Endometrial microvascular endothelial cells (primary cell): Measurements from ENCODE around the gene SLC8A1. TPM values are rescaled to one million over a fixed set of nuclear protein-coding genes. Genes with fewer than 3 reads are reported as not detected.

Experiments
- in situ Hi-C: cut with HindIII; loops from 2 replicates; pipeline ENCODE4 v1.10.0; 2017; ENCODE audit warnings: low sequenced_read_pairs, low pct_unique_long_range_greater_than_20kb; ENCODE audit errors: inconsistent ontology term
- total RNA-seq: library from RNA; depleted of rRNA; stranded (reverse); fragments of >200 nt; gene quantifications from one replicate; pipeline ENCODE4 v1.2.3, GENCODE V29; 2015; ENCODE audit errors: inconsistent ontology term

Gene SLC8A1
- total RNA-seq, 1 donor from 2014 or later: 0.28 TPM

DNA sequence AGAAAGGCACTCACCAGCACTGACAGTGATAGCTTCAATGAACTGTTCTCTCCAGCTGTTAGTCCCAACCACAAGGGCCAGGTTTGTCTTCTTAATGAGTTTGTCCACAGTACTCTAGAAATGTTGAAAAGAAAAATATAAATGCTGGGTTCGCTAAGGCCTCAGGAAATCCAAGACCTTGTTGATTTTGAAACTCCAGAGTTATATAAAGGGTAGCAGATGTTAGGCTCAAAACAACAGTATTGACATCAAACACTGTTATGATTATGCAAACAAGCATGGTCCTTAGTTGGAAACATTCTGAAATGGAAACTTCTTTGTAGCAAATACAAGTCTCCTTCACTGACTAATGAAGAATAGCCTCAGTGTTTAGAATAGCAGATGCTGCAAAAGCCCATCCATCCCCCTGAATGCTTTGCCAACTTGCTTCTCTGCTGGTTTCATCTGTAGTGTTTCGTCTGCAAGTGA, 291.1 kb downstream of the SLC8A1 start:
- in situ Hi-C loops: no loop called here

DNA sequence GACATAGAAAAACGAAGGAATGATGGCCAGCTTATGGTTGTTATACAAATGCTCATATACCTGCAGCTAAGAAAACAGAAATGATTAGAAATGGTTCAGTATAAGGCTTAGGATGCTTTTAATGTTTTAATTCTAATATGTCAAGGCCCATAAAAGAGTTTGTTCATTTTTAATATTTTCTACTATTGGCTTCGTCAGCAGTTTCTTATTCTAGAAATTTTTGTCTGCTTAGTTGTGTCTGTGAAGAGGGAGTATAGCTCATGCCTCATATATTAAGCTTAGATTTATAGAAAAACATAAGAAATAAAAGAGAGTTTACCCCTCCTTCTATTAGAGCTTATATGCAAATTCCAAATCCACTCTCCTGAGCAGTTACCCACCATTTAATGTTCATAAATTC, 292.6 kb downstream of the SLC8A1 start:
- in situ Hi-C loops: no loop called here

DNA sequence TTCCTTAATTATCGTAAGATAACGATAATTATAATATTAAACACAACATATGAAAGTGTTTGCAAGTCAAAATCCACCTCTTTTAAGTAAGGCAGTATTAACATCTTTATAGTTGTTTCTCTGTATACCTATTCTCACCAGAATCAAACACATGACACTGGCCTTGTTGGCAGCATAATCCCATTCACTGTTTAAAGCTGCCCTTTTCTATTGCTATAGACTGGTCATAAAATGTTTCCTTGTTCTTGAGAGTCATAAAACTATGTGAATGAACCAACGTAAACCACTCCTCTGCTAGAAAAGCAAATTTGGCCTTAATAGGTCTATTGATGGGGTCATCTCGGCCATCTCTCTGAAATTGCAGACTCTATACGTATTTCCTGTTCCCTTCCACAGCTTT, 293.1 kb downstream of the SLC8A1 start:
- in situ Hi-C loops: no loop called here

DNA sequence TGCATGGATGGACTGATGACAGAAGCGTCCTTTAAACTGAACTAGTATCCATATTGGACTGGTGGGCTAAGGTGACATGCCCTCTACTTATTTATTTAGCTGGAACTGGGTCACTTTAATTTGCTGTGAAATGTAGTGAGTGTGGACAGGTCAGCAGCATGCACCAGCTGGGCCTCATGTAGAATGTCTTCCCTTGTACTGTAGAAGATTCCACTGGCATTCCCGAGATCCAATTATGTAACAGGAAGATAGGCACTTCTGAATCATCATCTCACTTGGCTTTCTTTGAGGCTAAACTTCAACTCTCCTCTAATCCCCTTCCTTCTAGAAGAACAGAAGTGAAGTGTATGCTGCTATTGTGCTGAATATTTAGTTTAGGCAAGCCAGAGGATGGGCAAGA, 296.2 kb downstream of the SLC8A1 start:
- in situ Hi-C loops: no loop called here

DNA sequence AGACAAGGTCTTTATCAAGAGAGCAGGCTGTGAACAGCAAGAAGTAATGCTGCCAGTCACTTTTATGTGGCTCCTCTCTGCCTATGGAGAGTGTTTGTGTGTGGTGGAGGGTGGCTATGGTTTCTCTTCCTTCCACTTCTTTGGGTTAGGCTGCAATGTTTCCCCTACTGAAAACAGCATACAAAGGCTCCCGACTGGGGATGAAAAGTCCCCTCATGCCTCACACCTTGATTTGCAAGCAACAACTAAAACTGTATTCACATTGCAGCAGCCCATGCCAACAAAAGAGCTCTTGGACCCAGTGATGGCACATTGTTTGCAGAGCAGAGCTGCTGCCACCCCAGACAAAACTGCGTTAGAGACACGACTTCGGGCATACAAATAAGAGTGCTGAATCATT, 301.6 kb downstream of the SLC8A1 start:
- in situ Hi-C loops: no loop called here

DNA sequence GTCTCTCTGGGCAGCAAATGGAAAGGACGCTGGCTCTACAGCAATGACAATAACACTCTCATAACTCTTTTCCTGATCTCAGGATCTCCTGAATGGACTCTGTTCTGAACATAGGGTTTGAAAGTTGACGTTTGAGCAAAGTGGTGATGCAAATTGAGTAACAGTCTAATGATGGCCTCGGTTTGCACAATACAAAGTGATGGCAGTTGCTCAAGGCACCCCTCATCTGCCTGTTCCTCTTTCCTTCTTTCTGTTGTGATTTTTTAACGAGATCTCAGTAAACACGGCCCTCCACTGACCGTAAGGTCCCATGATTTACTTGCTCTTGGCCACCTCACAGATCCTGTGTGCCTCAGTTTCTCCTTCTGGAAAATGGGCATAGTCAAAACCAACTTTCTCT, 303.6 kb downstream of the SLC8A1 start:
- in situ Hi-C loops: no loop called here

DNA sequence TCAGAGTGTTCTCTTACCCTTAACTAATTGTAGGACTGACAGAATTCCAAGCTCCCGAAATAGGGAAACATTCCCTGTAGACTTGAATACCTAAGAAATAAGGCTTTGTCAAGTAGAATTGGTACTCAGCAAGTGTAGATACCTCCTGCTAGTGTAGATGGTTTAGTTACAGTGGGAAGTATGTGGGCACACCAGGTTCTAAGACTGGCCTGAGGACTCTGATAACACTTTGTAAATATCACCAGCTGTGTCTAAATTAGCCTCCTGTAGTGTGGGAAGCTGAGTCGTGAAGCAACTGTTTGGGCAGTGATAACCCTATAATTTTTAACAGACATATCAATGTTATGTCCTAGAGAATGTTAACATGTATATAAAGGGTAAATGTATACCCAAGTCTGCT, 304.5 kb downstream of the SLC8A1 start:
- in situ Hi-C loops: no loop called here

DNA sequence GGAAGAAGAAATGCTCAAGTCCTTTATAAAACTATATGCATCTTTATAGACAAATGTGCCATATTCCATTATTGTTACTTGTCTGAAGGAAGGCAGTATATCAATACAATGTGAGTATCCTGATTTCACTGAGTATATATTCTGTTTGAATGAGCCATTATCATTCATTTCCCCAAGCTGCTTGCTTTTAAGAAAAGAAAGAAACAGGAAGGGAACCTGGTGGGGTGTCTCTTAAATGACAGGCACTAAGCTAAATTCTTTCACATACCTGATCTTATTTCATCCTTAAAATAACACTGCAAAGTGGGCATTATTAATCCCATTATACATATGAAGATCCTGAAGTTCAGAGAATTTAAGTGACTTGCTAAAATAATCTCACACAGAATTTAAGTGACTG, 307.9 kb downstream of the SLC8A1 start:
- in situ Hi-C loops: no loop called here

DNA sequence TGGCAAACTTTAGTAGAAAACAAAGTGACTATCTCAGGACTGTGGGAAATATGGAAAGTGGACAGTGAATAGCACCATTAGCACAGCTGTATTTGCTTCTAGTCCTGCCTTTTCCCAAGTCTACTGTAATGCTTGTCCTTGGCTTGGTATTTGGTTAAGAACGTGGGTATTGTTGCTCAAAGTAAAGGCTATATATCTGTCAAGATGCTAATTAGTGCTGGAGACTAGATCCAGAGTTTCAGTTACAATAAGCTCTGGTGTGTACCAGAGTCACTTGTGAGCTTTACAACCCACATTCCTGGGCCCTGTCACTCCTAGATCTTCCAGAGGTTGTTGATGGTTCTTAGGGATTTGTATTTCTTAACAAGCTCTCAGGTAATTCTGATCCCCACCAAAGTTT, 313.6 kb downstream of the SLC8A1 start:
- in situ Hi-C loops: no loop called here

DNA sequence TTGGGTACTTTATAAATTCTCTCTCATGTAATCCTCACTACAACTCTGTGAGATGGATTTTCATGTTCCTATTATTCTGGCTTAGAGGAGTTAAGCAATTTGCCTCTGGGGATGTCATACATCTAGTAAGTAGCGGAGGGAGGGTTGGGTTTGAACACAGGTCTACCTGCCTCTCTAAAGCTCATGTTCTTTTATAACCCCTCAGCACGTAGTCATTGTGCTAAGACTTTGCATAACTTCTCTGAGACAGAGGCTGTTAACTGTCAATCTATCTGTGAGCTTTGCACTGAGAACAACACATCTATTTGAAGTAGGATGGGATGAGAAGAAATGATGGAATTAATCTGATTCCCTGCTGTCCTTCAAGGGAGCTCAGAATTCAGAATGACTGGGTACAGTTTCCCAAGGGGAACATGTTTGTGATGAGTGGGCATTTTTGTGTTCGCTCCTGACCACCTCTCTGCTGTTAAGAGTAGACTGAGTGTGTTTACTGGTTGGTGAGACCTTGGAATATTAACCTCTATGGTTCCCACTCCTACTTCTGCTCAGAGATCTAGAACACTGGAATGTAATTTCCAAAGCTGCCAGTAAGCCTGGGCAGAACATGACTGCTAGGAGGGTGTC, 320.7 kb downstream of the SLC8A1 start:
- in situ Hi-C loops: no loop called here

DNA sequence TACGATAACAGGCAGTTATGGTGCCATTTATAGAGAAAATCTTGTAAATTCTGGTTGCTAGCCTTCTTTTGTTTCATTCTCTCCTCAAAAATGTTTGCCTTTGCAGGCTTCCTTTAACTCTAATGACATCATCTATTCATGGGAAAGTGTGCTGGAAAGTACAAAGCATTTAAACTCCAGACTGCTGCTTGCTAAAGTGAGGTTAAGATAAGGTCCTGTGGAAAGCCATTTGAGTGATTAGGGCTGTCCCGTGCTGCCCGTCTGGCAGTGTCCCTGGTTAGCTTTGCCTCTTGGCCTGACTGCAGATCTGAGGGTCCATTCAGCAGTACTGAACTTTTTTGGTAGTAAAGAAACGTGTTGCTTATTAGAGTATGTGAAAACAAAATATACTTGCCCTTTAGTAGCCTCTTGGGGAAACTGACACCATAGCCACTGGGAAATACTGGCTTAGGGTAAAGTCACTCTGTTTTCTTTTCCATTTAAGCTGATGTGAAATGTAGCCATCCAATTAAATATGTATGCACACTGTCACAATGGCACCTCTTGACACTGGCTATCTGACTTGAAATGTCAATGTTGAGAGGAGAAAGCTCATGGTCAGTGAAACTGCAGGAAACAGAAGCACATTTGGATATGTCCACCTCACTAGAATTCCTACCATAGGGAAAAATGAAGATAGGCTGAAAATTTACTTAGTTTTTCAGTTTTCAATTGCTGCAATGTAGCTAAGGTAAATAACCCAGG, 321.5 kb downstream of the SLC8A1 start:
- in situ Hi-C loops: no loop called here

DNA sequence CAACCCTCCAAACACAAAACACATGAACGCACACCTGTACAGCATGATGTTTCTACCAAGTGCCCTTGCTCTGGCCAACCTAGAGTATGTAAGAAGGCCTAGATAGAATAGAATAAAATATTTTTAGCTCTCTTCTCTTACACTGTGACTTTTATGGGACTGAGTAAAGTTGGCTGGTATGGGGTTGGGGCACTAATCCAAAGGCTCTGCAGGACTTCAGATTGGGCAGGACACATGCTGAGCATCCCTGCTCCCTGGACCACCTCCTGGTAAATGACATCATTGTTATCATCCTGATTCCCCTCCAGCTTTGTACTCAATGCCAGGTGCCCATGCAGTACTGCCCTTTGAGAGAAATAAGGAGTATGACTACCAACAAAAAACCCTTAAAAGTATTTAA, 322.2 kb downstream of the SLC8A1 start:
- in situ Hi-C loops: no loop called here

DNA sequence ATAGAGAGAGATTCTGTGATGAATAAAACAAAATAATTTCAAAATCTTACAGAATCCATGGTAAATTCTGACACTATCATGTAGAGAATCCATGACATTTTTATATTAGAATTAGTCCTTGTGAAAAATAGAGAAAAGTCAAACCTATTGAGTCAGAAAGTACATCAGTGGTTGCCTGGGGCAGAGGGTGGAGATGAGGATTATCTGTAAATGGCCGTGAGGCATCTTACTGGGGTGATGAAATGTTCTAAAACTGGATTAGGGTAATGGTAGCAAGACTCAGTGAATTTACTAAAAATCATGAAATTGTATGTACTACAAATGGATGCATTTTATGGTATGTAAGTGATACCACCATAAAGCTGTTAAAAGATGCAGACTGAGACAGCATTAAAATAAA, 323.1 kb downstream of the SLC8A1 start:
- in situ Hi-C loops: no loop called here

DNA sequence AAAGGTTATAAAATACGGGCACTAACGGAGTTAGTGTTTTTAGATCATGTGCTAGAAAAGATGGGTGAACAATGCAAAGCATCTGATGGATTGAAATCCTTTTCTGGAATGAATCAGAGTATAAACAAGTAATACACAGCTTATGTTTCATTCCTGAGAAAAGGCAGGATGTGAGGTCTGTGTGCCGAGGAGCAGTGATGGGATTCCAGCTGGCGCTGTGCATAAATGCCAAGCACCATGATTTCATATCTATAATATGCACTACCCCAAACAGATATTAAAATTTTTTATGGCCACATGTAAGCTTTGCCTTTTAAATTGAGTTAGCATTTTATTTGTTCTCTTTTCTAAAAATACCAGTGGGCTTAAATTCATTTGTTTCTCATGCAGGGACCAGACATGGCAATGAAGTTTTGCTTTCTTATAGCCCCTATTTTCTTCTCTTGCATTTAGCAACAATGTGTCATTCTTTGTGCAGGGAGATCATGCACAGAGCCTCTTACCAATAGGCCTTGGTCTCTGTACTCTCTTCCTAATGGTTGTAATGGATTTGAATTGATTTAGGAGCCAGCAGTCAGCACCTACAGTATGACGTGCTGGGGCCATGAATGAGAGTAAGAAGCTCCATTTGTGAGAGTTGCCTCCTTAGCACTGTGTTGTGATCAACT, 323.9 kb downstream of the SLC8A1 start:
- in situ Hi-C loops: no loop called here

DNA sequence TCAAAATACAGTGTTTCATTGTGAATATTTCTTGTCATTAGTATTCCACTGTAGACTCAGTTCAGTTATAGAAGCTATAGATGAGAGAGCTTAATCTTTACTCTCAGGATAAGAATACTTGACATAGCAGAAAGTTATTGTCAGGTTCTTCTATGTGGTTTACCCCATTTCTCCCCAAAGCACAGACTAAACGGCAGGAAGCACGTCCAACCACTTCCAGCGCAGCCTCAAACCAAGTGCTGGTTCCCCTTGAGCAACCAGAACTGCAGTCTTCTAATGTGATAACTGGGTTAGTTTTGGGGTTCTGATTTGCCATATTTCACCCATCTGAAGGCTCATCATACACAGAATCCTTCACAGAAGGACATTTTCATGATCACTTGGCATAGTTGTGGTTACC, 324.7 kb downstream of the SLC8A1 start:
- in situ Hi-C loops: no loop called here

DNA sequence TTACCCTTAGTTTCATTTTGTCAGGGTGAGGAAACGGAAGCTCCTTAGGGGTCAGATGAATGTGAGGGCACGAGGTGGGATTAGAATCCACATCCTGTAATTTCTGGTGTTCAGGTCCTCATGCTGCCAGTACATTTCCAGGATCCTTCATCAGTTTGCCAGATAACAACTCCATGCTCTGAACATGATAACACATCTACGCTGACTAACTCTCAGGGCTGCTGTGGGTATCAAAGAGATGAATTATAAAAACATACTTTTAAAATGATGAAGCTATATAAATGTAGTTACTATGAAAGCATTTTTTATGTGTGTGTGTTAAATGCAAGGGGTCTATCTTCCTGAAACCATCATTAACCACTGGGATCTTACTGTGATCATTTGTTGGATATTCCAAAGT, 325.9 kb downstream of the SLC8A1 start:
- in situ Hi-C loops: no loop called here

DNA sequence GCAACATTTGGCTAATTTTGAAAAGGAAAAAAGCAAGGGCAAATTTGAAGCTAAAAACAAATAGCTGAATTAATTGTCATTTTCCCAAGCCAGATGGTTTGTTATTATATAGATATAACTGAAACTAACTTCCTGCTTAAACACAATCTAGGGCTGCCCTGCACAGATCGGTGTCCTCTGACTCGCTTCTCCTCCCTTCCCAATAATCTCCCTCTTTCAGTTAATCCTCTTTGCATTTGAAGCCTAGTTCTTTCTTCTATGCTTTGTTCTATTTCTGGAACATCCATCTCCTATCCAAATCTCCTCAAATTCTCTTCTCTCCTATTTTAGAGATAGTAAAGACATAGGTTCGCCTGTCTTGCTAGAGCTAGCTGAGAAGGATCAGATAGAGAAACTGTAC, 328.1 kb downstream of the SLC8A1 start:
- in situ Hi-C loops: no loop called here

DNA sequence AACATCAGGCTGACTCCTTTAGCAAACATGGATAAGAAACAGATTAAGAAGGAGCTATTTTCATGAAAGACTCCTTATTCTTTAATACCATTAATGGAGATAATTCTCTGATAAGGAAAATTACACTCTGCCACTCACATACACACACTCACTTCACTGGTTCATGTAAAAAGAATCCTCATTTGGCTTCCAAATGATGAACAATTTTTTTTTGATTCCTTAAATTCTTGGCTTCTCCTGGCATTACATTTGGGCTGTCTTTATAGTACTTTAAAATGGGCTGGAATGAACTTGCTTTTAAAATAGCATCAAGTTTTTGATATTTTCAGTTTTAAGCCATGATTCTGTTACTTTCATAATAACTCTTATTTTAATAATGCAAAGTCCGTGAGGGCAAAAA, 328.6 kb downstream of the SLC8A1 start:
- in situ Hi-C loops: no loop called here

DNA sequence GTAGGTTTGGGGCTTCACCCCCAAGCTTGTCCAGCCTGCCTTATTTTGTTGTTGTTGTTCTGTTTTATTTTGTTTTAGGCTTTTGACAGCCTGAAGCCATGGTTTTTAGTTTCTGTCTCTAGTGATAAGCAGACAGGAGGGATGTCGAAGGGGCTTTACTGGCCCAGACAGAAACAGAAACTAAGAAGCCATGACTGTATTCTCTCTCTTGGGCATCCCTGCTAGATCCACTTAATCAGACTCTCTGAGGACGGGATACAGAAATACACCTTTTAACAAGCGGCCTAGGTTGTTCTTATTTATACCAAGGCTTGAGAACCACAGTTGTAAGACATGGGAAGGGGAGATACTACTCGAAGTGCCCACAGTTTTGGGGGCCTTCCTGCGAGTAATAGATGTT, 330.9 kb downstream of the SLC8A1 start:
- in situ Hi-C loops: no loop called here

DNA sequence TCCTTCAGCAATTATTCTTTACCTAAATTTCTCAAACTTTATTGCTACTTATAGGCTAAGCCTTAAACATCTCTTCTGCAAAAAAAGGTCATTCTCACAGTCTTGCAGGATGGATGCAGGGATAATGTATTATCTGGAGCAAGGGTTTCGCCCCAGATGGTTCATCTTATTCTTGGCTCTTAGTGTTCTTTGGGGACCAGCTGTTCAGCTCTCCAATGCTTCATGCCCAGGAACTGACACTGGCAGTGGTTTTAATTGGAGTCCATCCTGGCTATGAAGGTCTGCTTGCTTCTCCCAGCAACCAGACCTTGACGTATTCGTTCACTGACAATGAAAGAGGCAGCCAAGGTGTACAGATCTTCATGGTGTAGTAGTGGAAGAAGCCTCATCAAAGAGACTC, 331.9 kb downstream of the SLC8A1 start:
- in situ Hi-C loops: no loop called here
